Purkinje cell (primary cell): ENCODE results near the gene MRFAP1. TPM values are rescaled to one million over a fixed set of nuclear protein-coding genes. Genes with fewer than 3 reads are reported as not detected.

Experiments used
- polyA plus RNA-seq: library from polyadenylated mRNA; unstranded; fragments of >200 nt; fragmentation: Nextera tagmentation; gene quantifications from 2 replicates; pipeline ENCODE4 v1.2.1, GENCODE V29; 2014

MRFAP1 gene
- polyA plus RNA-seq = 204 and 258 TPM in 2 replicates

DNA sequence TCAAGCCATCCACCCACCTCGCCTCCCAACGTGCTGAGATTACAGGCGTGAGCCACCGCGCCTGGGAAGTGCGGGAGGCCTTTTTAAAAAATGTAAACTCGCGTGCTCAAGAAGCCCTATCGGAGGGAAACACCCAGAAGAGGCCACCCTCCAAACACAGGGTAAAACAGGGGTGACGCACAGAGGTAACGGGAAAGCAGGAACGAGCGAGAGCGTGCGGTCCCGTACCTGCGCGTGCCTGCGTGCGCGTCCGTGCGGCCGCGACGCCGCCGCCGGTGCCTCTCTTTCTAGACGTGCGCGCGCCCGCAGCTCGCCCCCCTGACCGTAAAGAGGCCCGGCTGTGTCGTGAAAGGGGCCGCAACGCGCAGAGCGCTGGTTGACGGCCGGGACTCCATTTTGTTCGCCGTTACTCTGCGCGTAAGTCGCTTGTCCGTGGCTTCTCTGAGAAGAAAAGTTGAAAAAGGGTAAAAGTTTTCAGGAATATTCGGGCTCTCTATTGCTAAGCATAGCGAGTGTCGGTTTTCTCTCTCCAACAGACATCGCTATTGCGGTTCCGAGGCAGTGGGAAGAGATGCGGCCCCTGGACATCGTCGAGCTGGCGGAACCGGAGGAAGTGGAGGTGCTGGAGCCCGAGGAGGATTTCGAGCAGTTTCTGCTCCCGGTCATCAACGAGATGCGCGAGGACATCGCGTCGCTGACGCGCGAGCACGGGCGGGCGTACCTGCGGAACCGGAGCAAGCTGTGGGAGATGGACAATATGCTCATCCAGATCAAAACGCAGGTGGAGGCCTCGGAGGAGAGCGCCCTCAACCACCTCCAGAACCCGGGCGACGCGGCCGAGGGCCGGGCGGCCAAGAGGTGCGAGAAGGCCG lies at the start of gene MRFAP1:
TSS of gene MRFAP1 (plus strand) at position 394 of the 872 bp plus-strand sequence. CDS start at position 572, 178 bp downstream.

Other genes with a start within 250 kb of the MRFAP1 start
- gene PPP2R2C, start 168.1 kb upstream of the MRFAP1 start, polyA plus RNA-seq = 15.0 and 15.1 TPM in 2 replicates
- gene MAN2B2, start 65.5 kb upstream of the MRFAP1 start, polyA plus RNA-seq = 7.7 and 7.8 TPM in 2 replicates
- 1.0 TPM in 1 of 2 replicates, not detected in the other for gene S100P, start 53.2 kb downstream of the MRFAP1 start, polyA plus RNA-seq
- 98.8 and 100 TPM in 2 replicates for gene MRFAP1L1, start 69.2 kb downstream of the MRFAP1 start, polyA plus RNA-seq
- 1.8 and 5.2 TPM in 2 replicates for gene BLOC1S4, start 75.5 kb downstream of the MRFAP1 start, polyA plus RNA-seq
- gene KIAA0232, start 142.0 kb downstream of the MRFAP1 start, polyA plus RNA-seq = 39.2 and 47.7 TPM in 2 replicates